ENCODE results near the gene CRIP2.
A peak's percentile ranks its signal among the peaks of the same experiment; 100 is the strongest.

The CRIP2 gene

DNA sequence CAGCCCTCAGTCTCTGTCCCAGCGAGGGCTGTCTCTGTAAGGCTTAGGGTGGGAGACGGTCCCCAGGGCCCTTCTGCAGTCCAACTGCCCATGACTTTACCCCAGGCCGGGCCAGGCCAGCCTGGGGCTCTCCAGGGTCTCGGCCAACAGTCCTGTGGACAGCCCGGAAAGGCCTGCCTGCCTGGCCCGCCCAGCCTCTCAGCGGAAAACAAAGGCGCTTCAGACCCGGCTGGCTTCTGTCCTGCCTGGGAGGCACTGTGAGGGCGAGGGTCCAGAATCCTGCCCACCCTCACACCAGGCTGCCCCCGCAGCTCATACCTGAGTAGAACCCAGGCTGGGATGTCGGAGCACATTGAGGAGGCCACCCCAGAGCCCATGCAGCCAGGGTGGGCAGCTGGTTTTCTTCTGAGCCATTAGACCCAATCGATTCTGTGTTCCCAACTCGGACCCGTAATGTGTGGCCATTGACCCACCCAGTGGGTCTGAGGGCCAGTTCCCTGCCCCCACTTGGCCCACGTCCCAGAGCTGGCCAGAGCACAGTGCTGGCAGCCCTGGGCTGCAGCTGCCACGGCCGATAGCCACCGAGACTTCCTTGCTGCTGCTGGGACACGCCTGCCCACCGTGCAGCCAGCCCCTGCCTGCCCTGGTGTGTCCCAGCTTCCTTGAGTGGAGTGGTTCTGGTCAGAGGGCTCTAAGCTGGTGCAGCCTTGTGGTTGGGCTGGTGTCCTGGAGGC, 1.6 kb downstream of the CRIP2 start:
- Histone ChIP-seq H3K9me3 (no peaks in the 10 kb centered on the region), H3K36me3 (peaks cover 6 to 23% (median 14%) of the 10 kb centered on the region in 3 donors), H3K27me3 (no peaks in the 10 kb centered on the region), H3K27ac (peak overlapping the region; percentile 97 to 98), H3K4me1 (peaks cover 20 to 83% (median 71%) of the 10 kb centered on the region in 4 donors), H3K4me3 (peak overlapping the region; percentile 76 to 88)
- TF ChIP-seq, protein P1, sequence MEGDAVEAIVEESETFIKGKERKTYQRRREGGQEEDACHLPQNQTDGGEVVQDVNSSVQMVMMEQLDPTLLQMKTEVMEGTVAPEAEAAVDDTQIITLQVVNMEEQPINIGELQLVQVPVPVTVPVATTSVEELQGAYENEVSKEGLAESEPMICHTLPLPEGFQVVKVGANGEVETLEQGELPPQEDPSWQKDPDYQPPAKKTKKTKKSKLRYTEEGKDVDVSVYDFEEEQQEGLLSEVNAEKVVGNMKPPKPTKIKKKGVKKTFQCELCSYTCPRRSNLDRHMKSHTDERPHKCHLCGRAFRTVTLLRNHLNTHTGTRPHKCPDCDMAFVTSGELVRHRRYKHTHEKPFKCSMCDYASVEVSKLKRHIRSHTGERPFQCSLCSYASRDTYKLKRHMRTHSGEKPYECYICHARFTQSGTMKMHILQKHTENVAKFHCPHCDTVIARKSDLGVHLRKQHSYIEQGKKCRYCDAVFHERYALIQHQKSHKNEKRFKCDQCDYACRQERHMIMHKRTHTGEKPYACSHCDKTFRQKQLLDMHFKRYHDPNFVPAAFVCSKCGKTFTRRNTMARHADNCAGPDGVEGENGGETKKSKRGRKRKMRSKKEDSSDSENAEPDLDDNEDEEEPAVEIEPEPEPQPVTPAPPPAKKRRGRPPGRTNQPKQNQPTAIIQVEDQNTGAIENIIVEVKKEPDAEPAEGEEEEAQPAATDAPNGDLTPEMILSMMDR (IDR thresholded peaks at IDR 0.05): no peak
- peak; percentile 76 to 93 for DNase-seq
- intact Hi-C loops (cut with DNase I; ENCODE audit: low total_unique reads): loop anchor here (10.0 kb wide), 1 partner anchor 721 kb away; the partner anchor contains the start of gene SIVA1

DNA sequence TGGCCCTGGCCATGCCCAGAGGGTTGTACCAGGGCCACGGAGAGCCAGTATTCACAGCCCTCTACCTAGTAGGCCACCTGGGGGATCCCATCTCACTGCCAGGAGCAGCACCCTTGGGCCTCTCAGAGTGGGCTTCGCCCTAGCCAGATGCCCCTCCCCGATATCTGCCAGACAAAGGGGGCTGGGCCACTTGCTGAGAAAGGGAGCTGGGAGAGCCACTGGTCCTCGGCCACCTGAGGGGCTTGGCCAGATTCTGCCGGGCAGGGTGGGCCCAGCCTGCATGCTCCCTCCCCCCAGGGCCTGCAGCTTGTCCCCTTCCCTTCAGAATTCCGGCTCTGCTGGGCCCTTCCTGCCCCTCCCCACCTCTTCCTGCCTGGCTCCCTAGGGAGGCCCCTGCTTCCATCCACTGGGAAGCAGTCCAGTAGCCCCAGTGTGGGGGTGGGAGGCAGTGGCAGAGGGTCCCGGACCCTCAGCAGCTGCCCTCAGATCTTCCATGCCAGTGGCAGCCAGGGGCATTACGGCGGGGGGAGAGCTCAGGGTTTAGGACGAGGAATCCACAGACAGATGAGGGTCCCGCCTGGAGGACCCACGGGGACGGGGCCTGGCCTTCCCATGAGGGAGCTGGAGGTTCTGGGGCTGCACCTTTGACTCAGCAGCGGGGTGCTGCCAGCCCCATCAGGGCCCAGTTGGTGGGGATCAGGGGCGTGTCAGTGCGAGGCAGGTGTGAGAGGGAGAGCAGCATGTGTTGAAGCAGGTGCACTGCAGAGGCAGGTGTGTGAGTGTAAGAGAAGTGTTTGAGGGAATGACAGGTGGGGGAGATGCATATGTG, 2.4 kb downstream of the CRIP2 start:
- TF ChIP-seq, protein P1 (IDR thresholded peaks at IDR 0.05): no peak
- H3K36me3 ChIP-seq: peaks cover 6 to 23% (median 14%) of the 10 kb centered on the region in 3 donors
- H3K4me1 ChIP-seq: peaks cover 23 to 83% (median 71%) of the 10 kb centered on the region in 4 donors
- H3K27me3 ChIP-seq: no peaks in the 10 kb centered on the region
- no peak for DNase-seq
- H3K9me3 ChIP-seq: no peaks in the 10 kb centered on the region
- intact Hi-C loops (cut with DNase I; ENCODE audit: low total_unique reads): loop anchor here (10.0 kb wide), 1 partner anchor 722 kb away; the partner anchor contains the start of gene SIVA1
- H3K4me3 ChIP-seq: peak overlapping the region; percentile 76 to 88
- peak overlapping the region; percentile 97 to 98 for H3K27ac ChIP-seq

DNA sequence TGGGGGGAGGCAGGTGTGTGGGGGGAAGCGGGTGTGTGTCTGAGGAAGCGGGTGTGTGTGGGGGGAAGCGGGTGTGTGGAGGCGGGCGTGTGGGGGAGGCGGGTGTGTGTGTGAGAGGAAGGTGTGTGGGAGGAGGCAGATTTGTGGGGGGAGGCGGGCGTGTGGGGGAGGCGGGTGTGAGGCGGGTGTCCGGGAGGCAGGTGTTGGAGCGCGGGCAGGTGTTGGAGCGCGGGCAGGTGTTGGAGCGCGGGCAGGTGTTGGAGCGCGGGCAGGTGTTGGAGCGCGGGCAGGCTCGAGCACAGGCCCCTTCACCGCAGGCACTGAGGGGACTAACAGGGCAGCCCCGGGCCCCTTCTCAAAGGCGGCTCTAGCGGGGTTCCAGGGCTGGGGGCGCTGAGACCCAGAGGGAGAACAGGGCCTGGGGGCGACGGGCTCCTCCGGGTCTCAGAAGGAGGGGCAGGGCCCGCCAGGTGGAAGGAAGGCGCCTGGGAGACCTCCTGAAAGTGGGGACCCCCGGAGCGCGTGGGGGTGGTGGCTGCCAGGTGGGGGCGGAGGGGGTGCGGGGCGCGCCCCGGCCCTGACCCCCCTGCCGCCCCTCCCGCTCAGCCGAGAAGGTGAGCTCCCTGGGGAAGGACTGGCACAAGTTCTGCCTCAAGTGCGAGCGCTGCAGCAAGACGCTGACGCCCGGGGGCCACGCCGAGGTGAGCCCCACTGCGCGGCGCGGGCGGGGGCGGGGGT, 3.2 kb downstream of the CRIP2 start:
- Histone ChIP-seq H3K36me3 (peaks cover 6 to 23% (median 14%) of the 10 kb centered on the region in 3 donors), H3K27me3 (no peaks in the 10 kb centered on the region), H3K4me1 (peaks cover 23 to 83% (median 71%) of the 10 kb centered on the region in 4 donors), H3K9me3 (no peaks in the 10 kb centered on the region), H3K4me3 (peak overlapping the region; percentile 76 to 88), H3K27ac (peak overlapping the region; percentile 97 to 98)
- DNase-seq: peak in 1 of 2 donors; percentile 66
- intact Hi-C loops (cut with DNase I; ENCODE audit: low total_unique reads): loop anchor here (10.0 kb wide), 1 partner anchor 723 kb away; the partner anchor contains the start of gene SIVA1
- TF ChIP-seq, protein P1 (IDR thresholded peaks at IDR 0.05): no peak

DNA sequence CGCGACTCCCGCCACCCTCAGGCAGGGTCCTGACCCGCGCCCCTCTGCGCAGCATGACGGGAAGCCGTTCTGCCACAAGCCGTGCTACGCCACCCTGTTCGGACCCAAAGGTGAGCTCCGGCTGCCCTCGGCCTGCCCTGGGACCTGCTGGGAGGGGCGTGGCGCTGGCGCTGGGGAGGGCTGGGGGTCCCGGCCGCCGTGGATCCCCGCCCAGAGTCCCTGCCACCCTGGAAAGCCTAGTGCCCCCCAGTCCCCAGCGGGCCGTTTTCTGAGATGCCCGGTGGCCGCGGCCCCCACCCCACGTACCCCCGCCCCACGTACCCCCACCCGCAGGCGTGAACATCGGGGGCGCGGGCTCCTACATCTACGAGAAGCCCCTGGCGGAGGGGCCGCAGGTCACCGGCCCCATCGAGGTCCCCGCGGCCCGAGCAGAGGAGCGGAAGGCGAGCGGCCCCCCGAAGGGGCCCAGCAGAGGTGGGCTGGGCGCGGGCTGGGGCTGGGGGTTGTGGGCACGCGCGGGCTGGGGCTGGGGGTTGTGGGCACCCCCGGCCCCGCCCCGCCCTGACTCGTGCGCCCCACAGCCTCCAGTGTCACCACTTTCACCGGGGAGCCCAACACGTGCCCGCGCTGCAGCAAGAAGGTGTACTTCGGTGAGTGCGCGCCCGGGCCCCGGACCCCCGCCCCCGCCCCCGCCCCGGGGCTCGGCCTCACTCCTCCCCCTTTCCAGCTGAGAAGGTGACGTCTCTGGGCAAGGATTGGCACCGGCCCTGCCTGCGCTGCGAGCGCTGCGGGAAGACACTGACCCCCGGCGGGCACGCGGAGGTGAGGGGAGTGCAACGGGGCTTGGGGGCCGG, 4.0 kb downstream of the CRIP2 start:
- no peaks in the 10 kb centered on the region for H3K27me3 ChIP-seq
- no peaks in the 10 kb centered on the region for H3K9me3 ChIP-seq
- H3K4me1 ChIP-seq: peaks cover 25 to 83% (median 71%) of the 10 kb centered on the region in 4 donors
- H3K36me3 ChIP-seq: peaks cover 6 to 23% (median 14%) of the 10 kb centered on the region in 3 donors
- intact Hi-C loops (cut with DNase I; ENCODE audit: low total_unique reads): loop anchor here (10.0 kb wide), 1 partner anchor 724 kb away; the partner anchor contains the start of gene SIVA1
- TF ChIP-seq, protein P1 (IDR thresholded peaks at IDR 0.05): no peak
- DNase-seq: peak in 1 of 2 donors; percentile 67
- H3K4me3 ChIP-seq: no peak overlapping the region
- H3K27ac ChIP-seq: peak overlapping the region; percentile 97 to 98

Data from tibial artery (tissue), 4 donors.